Neuronal stem cell (in vitro differentiated cells): ENCODE measurements around the gene CNPY4.

Experiments
- DNase-seq: peaks from one replicate; pipeline ENCODE4 v3.0.0-alpha.2; 2013; ENCODE audit warnings: low spot score
- H2AFZ ChIP-seq: one replicate; pipeline ENCODE4 v1.6.1; 2013; ENCODE audit warnings: mild to moderate bottlenecking, low read length, inconsistent platforms
- H2AK5ac ChIP-seq: 2 replicates; pipeline ENCODE4 v1.6.1; 2013; ENCODE audit warnings: low read depth, mild to moderate bottlenecking, inconsistent platforms, low read length, moderate library complexity, mixed read lengths
- H2BK120ac ChIP-seq: 2 replicates; pipeline ENCODE4 v1.6.1; 2013; ENCODE audit warnings: low read depth, mild to moderate bottlenecking, inconsistent platforms, low read length, moderate library complexity, mixed read lengths
- H2BK12ac ChIP-seq: one replicate; pipeline ENCODE4 v1.6.1; 2013; ENCODE audit warnings: low read length, inconsistent platforms
- H2BK15ac ChIP-seq: 2 replicates; pipeline ENCODE4 v1.6.1; 2013; ENCODE audit warnings: mild to moderate bottlenecking, low read length, inconsistent platforms, mixed read lengths
- H2BK5ac ChIP-seq: one replicate; pipeline ENCODE4 v1.6.1; 2013; ENCODE audit warnings: inconsistent platforms, mild to moderate bottlenecking, low read length, moderate library complexity
- H3K14ac ChIP-seq: one replicate; pipeline ENCODE4 v1.6.1; 2013; ENCODE audit warnings: low read length, inconsistent platforms
- H3K18ac ChIP-seq: 2 replicates; pipeline ENCODE4 v1.6.1; 2013; ENCODE audit warnings: low read length, inconsistent platforms
- H3K23ac ChIP-seq: 2 replicates; pipeline ENCODE4 v1.6.1; 2013; ENCODE audit warnings: low read depth, mild to moderate bottlenecking, mixed read lengths, low read length, inconsistent platforms; ENCODE audit not compliant: poor library complexity
- H3K27ac ChIP-seq: replicated peaks from 3 replicates; pipeline ENCODE4 v1.5.1; 2013; ENCODE audit warnings: low read length, inconsistent platforms
- H3K27me3 ChIP-seq, 3 experiments: 2 replicates each; pipeline ENCODE4 v1.6.1; 2013; ENCODE audit warnings: low read length in 3 of 3, mild to moderate bottlenecking in 2 of 3, inconsistent platforms in 1 of 3, low read depth in 1 of 3, mixed read lengths in 1 of 3, moderate library complexity in 1 of 3; ENCODE audit not compliant: control insufficient read depth in 3 of 3, insufficient read depth in 3 of 3
- H3K36me3 ChIP-seq, 2 donors: replicated peaks in 1 of 2; 2 replicates each; pipeline ENCODE4 v1.6.1; 2013; ENCODE audit warnings: low read length in 2 of 2; ENCODE audit not compliant: control insufficient read depth in 2 of 2, insufficient read depth in 2 of 2
- H3K4ac ChIP-seq: 2 replicates; pipeline ENCODE4 v1.6.1; 2013; ENCODE audit warnings: inconsistent platforms, mild to moderate bottlenecking, low read length, moderate library complexity
- H3K4me1 ChIP-seq, 2 donors: 1 replicate in 1 of 2; 2 replicates in 1 of 2; pipeline ENCODE4 v1.6.1; 2013; ENCODE audit warnings: low read length in 2 of 2, low read depth in 1 of 2; ENCODE audit not compliant: control insufficient read depth in 2 of 2, insufficient read depth in 1 of 2
- H3K4me2 ChIP-seq: one replicate; pipeline ENCODE4 v1.6.1; 2013; ENCODE audit warnings: mild to moderate bottlenecking, low read length, inconsistent platforms; ENCODE audit not compliant: insufficient read depth, poor library complexity, severe bottlenecking
- H3K4me3 ChIP-seq, 2 donors: 2 replicates each; pipeline ENCODE4 v1.5.1; 2013; ENCODE audit warnings: low read length in 2 of 2, mild to moderate bottlenecking in 2 of 2, inconsistent platforms in 1 of 2, moderate library complexity in 1 of 2
- H3K79me1 ChIP-seq: one replicate; pipeline ENCODE4 v1.6.1; 2013; ENCODE audit warnings: low read depth, mild to moderate bottlenecking, inconsistent platforms, low read length, moderate library complexity
- H3K9ac ChIP-seq: one replicate; pipeline ENCODE4 v1.6.1; 2013; ENCODE audit warnings: mild to moderate bottlenecking, low read depth, low read length, inconsistent platforms; ENCODE audit not compliant: poor library complexity
- H3K9me3 ChIP-seq, 2 donors: replicated peaks in 1 of 2; 2 replicates each; pipeline versions ENCODE3 to v1.6.1; 2013; ENCODE audit warnings: low read length in 2 of 2, mild to moderate bottlenecking in 2 of 2, inconsistent platforms in 1 of 2, low read depth in 1 of 2, mixed read lengths in 1 of 2, moderate library complexity in 1 of 2; ENCODE audit not compliant: control insufficient read depth in 2 of 2, insufficient read depth in 1 of 2
- H4K8ac ChIP-seq: one replicate; pipeline ENCODE4 v1.6.1; 2013; ENCODE audit warnings: low read depth, mild to moderate bottlenecking, inconsistent platforms, low read length, moderate library complexity
- H4K91ac ChIP-seq: one replicate; pipeline ENCODE4 v1.6.1; 2013; ENCODE audit warnings: low read length, low read depth, mild to moderate bottlenecking, inconsistent platforms; ENCODE audit not compliant: poor library complexity
- WGBS, 2 donors: extraction: QIAGEN DNeasy Blood & Tissue Kit; methylation state at CpG; one replicate each; pipeline ENCODE4 v1.1.7; 2013; ENCODE audit warnings: missing lambda C conversion rate in 2 of 2, mixed read lengths in 1 of 2; ENCODE audit not compliant: insufficient read length in 2 of 2, insufficient replicate concordance in 1 of 2; ENCODE audit errors: extremely low coverage in 2 of 2; 5-methylcytosine and 5-hydroxymethylcytosine counted together

CNPY4 gene

GRCh38 chr7:100093054-100093453 lies 26.4 kb upstream of the CNPY4 start:
- Histone ChIP-seq H3K14ac (no peak overlapping the region), H3K18ac (no peak overlapping the region), H4K91ac (no peak overlapping the region), H3K4ac (no peak overlapping the region), H3K4me1 (peaks cover 0 to 5% of the 10 kb centered on the region in 2 donors), H2BK12ac (no peak overlapping the region), H3K36me3 (peaks cover 65 to 79% of the 10 kb centered on the region in 2 donors), H3K9ac (no peak overlapping the region), H3K4me3 (no peak overlapping the region), H3K4me2 (no peak overlapping the region), H2BK5ac (no peak overlapping the region), H3K23ac (no peak overlapping the region), H3K79me1 (peaks cover 7% of the 10 kb centered on the region), H2AK5ac (no peak overlapping the region), H3K9me3 (no peaks in the 10 kb centered on the region), H3K27me3 (no peaks in the 10 kb centered on the region), H2AFZ (no peak overlapping the region), H2BK120ac (no peak overlapping the region), H4K8ac (no peak overlapping the region), H2BK15ac (no peak overlapping the region), H3K27ac (peak overlapping the region; percentile 27)
- WGBS, 2 donors: no CpG with 5 or more reads among the region's 8 CpGs
- no peak for DNase-seq

- Histone ChIP-seq H3K9me3 (no peaks in the 10 kb centered on the region), H3K14ac (no peak overlapping the region), H3K27me3 (no peaks in the 10 kb centered on the region), H3K23ac (peak overlapping the region; percentile 87), H3K4ac (no peak overlapping the region), H3K36me3 (peaks cover 69 to 84% of the 10 kb centered on the region in 2 donors), H2BK120ac (no peak overlapping the region), H3K9ac (no peak overlapping the region), H3K18ac (no peak overlapping the region), H2BK15ac (no peak overlapping the region), H4K8ac (peak overlapping the region; percentile 68), H4K91ac (no peak overlapping the region), H3K4me1 (peaks cover 0 to 3% of the 10 kb centered on the region in 2 donors), H3K4me2 (no peak overlapping the region), H3K27ac (no peak overlapping the region), H2AFZ (no peak overlapping the region), H3K79me1 (peaks cover 9% of the 10 kb centered on the region), H3K4me3 (no peak overlapping the region), H2BK5ac (no peak overlapping the region), H2BK12ac (no peak overlapping the region), H2AK5ac (no peak overlapping the region)
- WGBS, 2 donors: no CpG with 5 or more reads among the region's 13 CpGs
- DNase-seq: no peak
Observed at GRCh38 chr7:100093498-100093897, 25.9 kb upstream of the CNPY4 start.

GRCh38 chr7:100093925-100094486 lies 25.4 kb upstream of the CNPY4 start:
- H3K4me3 ChIP-seq: no peak overlapping the region
- H2AK5ac ChIP-seq: no peak overlapping the region
- no peak overlapping the region for H3K18ac ChIP-seq
- no peak for DNase-seq
- WGBS, 2 donors: no CpG with 5 or more reads among the region's 16 CpGs
- H3K4me2 ChIP-seq: no peak overlapping the region
- no peak overlapping the region for H2AFZ ChIP-seq
- H3K23ac ChIP-seq: peak overlapping the region; percentile 87
- H4K91ac ChIP-seq: no peak overlapping the region
- H2BK15ac ChIP-seq: no peak overlapping the region
- H3K27ac ChIP-seq: no peak overlapping the region
- peaks cover 75 to 89% of the 10 kb centered on the region in 2 donors for H3K36me3 ChIP-seq
- no peak overlapping the region for H2BK120ac ChIP-seq
- H3K9ac ChIP-seq: no peak overlapping the region
- no peaks in the 10 kb centered on the region for H3K9me3 ChIP-seq
- H3K27me3 ChIP-seq: no peaks in the 10 kb centered on the region
- no peak overlapping the region for H2BK12ac ChIP-seq
- peak overlapping the region; percentile 68 for H4K8ac ChIP-seq
- H3K4me1 ChIP-seq: peaks cover 2 to 5% of the 10 kb centered on the region in 2 donors
- no peak overlapping the region for H2BK5ac ChIP-seq
- peaks cover 9% of the 10 kb centered on the region for H3K79me1 ChIP-seq
- H3K14ac ChIP-seq: no peak overlapping the region
- no peak overlapping the region for H3K4ac ChIP-seq

GRCh38 chr7:100095289-100095688 lies 24.1 kb upstream of the CNPY4 start:
- Histone ChIP-seq H3K23ac (no peak overlapping the region), H2BK15ac (no peak overlapping the region), H4K91ac (no peak overlapping the region), H2BK12ac (no peak overlapping the region), H2AFZ (no peak overlapping the region), H3K4ac (no peak overlapping the region), H3K27ac (no peak overlapping the region), H3K18ac (no peak overlapping the region), H3K79me1 (peaks cover 14% of the 10 kb centered on the region), H3K4me3 (no peak overlapping the region), H2AK5ac (no peak overlapping the region), H2BK5ac (no peak overlapping the region), H2BK120ac (no peak overlapping the region), H3K36me3 (peaks cover 82 to 99% of the 10 kb centered on the region in 2 donors), H3K9me3 (no peaks in the 10 kb centered on the region), H3K4me2 (no peak overlapping the region), H3K27me3 (no peaks in the 10 kb centered on the region), H3K14ac (no peak overlapping the region), H4K8ac (no peak overlapping the region), H3K9ac (no peak overlapping the region), H3K4me1 (peaks cover 6 to 9% of the 10 kb centered on the region in 2 donors)
- DNase-seq: no peak
- WGBS, 2 donors: no CpG with 5 or more reads among the region's 9 CpGs
